ENCODE results near the gene MED31.

GRCh38 chr17:6674586-6674985, 23.2 kb upstream of the MED31 start:
- TF ChIP-seq TAF1 (IDR thresholded peaks at IDR 0.05; ENCODE audit: low read depth) (no peak), EZH2 (IDR thresholded peaks at IDR 0.05; ENCODE audit: borderline replicate concordance, insufficient read depth, low read length, poor library complexity, severe bottlenecking) (no peak), POLR2AphosphoS5 (IDR thresholded peaks at IDR 0.05) (no peak), EP300 (conservative IDR thresholded peaks at IDR 0.05; ENCODE audit: poor library complexity, severe bottlenecking) (no peak), SMC3 (conservative IDR thresholded peaks at IDR 0.05; ENCODE audit: poor library complexity) (no peak)
- TF ChIP-seq, protein P1, sequence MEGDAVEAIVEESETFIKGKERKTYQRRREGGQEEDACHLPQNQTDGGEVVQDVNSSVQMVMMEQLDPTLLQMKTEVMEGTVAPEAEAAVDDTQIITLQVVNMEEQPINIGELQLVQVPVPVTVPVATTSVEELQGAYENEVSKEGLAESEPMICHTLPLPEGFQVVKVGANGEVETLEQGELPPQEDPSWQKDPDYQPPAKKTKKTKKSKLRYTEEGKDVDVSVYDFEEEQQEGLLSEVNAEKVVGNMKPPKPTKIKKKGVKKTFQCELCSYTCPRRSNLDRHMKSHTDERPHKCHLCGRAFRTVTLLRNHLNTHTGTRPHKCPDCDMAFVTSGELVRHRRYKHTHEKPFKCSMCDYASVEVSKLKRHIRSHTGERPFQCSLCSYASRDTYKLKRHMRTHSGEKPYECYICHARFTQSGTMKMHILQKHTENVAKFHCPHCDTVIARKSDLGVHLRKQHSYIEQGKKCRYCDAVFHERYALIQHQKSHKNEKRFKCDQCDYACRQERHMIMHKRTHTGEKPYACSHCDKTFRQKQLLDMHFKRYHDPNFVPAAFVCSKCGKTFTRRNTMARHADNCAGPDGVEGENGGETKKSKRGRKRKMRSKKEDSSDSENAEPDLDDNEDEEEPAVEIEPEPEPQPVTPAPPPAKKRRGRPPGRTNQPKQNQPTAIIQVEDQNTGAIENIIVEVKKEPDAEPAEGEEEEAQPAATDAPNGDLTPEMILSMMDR (IDR thresholded peaks at IDR 0.05; ENCODE audit: poor library complexity, severe bottlenecking): no peak

Data from neural cell (in vitro differentiated cells).